Liver (tissue), 3 donors: ENCODE measurements around the gene TTLL12.

Experiments used
- ATF3 ChIP-seq: IDR thresholded peaks from 2 replicates; pipeline ENCODE4 v1.6.1; 2016; ENCODE audit warnings: antibody characterized with exemption
- CTCF ChIP-seq: fragments of 150-350 bp; IDR thresholded peaks from 2 replicates; pipeline ENCODE4 v1.5.1; 2017; ENCODE audit warnings: improper control_type of control experiment, low read depth, low read length; ENCODE audit not compliant: missing input control
- FOXA1 ChIP-seq: IDR thresholded peaks from 2 replicates; pipeline ENCODE4 v1.6.1; 2016; ENCODE audit warnings: antibody characterized with exemption
- GABPA ChIP-seq, 2 donors: IDR thresholded peaks in 1 of 2; conservative IDR thresholded peaks in 1 of 2; 2 replicates each; pipeline ENCODE4 v1.6.1; 2016; ENCODE audit warnings: antibody characterized with exemption in 2 of 2, mild to moderate bottlenecking in 1 of 2, moderate library complexity in 1 of 2
- RAD21 ChIP-seq, 2 donors: IDR thresholded peaks; 2 replicates each; pipeline ENCODE4 v1.6.1; 2016; ENCODE audit warnings: antibody characterized with exemption in 2 of 2, mild to moderate bottlenecking in 2 of 2
- REST ChIP-seq: IDR thresholded peaks from 2 replicates; pipeline ENCODE4 v1.6.1; 2016; ENCODE audit warnings: antibody characterized with exemption, mild to moderate bottlenecking
- SP1 ChIP-seq: IDR thresholded peaks from 2 replicates; pipeline ENCODE4 v1.6.1; 2018; ENCODE audit warnings: antibody characterized with exemption, mild to moderate bottlenecking
- TAF1 ChIP-seq: conservative IDR thresholded peaks from 2 replicates; pipeline ENCODE4 v1.6.1; 2016; ENCODE audit warnings: antibody characterized with exemption, mild to moderate bottlenecking
- YY1 ChIP-seq: IDR thresholded peaks from 2 replicates; pipeline ENCODE4 v1.6.1; 2016; ENCODE audit warnings: antibody characterized with exemption, mild to moderate bottlenecking
- TF ChIP-seq, protein P1 (sequence below): IDR thresholded peaks from 2 replicates; pipeline ENCODE4 v1.6.1; 2016; ENCODE audit warnings: antibody characterized with exemption
- donor health status: healthy.
- donor health status: healthy.

DNA sequence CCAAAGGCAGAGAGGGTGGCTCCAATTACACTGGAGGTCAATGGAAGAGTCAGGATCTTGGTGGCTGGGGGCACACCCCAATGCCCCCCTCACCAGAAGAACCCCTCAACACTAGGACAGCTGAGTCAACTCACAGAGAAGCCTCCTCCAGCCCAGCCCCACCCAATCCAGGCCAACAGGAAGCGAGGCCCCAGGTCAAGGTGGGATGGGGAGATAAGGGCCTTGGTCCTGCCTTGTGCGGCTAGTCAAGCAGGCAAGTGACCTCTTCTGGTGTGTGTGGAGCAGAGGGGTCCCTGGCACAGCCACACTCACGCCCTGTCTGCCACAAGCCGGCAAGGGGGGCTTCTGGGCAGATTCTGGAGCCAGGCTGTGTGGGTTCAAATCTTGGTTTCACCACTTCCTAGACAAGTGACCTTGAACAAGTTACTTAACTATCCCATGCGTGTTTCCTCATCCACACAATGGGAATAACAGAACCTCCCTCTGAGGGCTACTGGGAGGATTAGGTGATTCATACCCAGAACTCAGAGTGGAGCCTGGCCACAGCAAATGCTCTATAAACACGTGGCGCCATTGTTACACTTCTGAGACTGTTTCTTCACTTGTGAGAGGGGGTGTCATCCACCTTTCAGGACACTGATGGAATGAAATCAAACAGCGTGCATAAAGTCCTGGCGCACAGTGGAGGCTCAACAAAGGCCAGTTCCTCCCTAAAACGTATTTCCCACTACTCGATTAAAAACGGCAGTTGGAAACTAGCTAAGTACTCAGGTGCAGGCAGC is 3.2 kb downstream of the TTLL12 start:
- TF ChIP-seq SP1, result no peak
- no peak for TF ChIP-seq YY1
- no peak for TF ChIP-seq CTCF
- TF ChIP-seq TAF1, result no peak
- TF ChIP-seq REST, result no peak
- TF ChIP-seq ATF3, result no peak
- TF ChIP-seq RAD21 (IDR thresholded peaks at IDR 0.05), result no peak
- TF ChIP-seq, protein P1, sequence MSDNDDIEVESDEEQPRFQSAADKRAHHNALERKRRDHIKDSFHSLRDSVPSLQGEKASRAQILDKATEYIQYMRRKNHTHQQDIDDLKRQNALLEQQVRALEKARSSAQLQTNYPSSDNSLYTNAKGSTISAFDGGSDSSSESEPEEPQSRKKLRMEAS, result no peak
- no peak for TF ChIP-seq GABPA (IDR thresholded peaks at IDR 0.05 in 1 of 2, conservative IDR thresholded peaks at IDR 0.05 in 1 of 2)
- no peak for TF ChIP-seq FOXA1
